HG02623 (cell line): ENCODE measurements around the gene MAPK12.

Source experiments
- ATAC-seq: cut with Tn5 transposase; IDR thresholded peaks from one replicate; pipeline ENCODE4 v1.9.1; 2021; ENCODE audit warnings: moderate library complexity; ENCODE audit not compliant: unreplicated experiment

The MAPK12 gene

GRCh38 chr22:50236731-50237409 lies 24.6 kb downstream of the MAPK12 start:
- ATAC-seq = no peak

DNA sequence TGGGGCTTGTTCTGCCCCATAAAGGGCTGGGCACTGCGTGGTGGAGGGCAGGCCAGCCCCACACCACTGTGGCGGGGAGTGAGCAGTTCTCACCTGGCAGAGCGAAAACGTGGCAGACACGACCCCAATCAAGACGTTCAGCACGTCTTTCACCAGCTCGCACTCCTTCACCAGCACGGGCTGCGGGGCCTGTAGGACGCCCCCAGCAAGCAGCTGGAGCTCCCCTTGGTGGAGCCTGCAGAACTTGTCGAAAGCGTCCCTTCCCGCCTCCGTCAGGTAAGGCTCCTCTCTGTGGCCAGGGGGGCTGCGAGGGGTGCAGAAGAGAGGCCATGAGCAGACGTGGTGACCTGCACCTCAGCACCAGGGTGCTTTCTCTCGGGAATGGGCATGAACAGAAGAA lies 28.3 kb downstream of the MAPK12 start:
- ATAC-seq = no peak

DNA sequence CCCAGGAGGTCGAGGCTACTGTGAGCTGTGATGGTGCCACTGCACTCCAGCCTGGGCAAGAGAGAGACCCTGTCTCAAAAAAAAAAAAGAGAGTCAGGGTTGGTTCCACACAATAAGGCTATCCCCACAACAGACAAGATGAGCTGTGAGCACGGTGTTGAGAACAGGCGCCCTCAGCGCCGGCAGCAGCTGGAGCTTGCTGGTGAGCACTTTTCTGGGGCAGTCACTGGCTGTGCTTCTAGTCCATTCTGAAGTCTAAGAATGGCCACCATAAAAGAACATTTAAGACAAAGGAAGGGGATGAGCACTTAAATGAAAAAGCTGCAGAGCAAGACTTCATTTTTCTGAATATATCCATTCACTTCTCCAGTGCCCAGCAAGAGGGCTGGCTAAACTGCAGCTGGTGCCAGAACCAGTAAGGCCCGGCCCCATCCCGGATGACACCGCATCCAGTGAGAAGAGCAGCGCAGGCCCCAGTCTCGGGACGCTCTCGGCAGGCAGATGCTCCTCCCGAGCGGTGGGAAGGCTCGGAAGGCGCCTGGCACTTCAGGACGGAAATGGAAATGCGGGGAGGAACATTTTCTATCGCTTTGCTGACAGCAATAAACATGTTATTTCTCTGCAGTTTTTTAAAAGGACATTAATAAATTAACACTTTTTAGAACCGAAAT lies 28.9 kb downstream of the MAPK12 start:
- no peak for ATAC-seq

DNA sequence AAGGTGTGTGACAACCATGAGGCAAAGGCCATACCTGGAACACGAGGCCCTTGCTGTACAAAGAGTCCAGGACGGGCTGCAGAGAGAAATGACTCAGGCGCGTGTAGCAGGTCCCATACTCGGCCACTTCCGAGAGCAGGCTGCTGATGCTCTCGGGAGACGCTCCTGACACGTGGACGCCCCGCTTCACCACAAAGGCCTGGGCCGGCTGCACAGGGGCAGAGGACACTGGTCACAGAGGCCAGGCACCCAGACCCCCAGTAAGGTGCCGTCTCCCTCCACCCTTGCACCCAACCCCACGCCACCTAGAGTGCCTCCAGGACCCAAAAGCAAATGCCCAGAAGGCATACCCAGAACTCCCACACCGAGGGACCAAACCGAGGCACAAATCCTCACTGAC lies 32.1 kb downstream of the MAPK12 start:
- ATAC-seq = no peak

- no peak for ATAC-seq
Observed at GRCh38 chr22:50228366-50228765, 33.1 kb downstream of the MAPK12 start.

DNA sequence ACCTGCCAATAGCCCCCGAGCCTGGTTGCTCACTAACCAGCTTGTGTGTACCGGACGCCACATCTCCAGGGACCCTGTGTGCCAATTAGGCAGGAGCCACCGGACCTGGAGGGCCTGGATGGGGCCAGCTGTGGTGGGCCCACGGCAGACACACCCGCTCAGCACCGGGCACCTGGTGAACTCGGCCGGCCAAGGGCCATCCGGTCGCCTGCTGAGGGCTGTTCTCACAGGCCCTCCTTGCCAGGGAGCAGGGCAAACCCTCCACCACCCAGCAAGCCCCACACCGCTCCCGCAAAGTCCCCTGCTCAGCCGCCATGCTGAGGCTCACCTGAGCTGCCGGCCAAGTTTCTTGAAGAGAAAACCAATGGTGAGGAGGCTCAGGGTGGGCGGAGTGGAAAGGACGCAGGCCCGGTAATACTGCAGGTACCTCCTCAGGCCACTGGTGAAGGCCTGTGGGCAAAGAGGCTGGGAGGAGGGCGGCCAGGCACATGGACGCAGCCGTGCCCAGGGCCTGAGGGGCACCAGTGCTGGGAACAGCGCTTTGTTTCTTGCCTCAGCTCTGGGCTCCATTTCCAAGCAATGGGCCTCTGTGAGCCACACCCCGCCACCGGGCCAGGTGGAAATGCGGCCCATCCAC lies 33.8 kb downstream of the MAPK12 start:
- no peak for ATAC-seq

GRCh38 chr22:50226875-50227165 lies 34.7 kb downstream of the MAPK12 start:
- no peak for ATAC-seq

- ATAC-seq = no peak
Observed at GRCh38 chr22:50226063-50226874, 35.2 kb downstream of the MAPK12 start.

DNA sequence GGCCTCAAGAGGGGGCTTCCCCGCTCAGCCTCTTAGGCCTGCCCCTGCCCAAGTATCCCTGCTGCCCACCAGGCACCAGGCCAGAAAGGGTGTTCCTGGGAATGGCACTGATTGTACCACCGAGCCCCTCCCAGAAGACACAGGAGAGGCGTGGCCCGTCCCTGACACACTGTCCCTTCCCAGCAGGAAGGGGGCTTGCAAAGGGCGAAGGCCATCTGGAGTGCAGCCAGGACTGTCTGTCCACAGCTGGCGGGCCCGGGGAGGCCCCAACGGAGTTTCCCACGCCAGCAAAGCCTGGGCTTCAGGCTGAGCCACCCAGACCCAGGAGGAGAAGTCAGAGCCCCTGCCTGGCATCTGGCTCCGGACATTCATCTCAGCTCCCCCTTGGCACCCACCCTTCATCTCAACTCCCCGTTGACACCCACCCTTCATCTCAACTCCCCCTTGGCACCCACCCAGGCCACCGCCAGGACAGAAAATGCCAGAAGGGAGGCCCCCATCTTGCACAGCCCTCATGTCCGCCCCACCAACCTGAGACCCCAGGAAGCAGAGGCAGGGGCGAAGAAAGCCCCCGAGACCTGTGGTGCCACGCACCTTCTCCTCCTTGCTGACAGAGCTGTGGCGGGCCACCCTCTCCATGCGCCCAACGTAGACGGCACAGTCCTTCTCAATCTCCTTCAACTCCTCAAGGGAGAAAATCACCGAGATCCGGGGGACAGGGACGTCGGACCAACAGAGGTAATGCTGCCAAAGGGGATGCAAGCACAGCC lies 36.1 kb downstream of the MAPK12 start:
- ATAC-seq = no peak

GRCh38 chr22:50224071-50224470 lies 37.4 kb downstream of the MAPK12 start:
- ATAC-seq = no peak

DNA sequence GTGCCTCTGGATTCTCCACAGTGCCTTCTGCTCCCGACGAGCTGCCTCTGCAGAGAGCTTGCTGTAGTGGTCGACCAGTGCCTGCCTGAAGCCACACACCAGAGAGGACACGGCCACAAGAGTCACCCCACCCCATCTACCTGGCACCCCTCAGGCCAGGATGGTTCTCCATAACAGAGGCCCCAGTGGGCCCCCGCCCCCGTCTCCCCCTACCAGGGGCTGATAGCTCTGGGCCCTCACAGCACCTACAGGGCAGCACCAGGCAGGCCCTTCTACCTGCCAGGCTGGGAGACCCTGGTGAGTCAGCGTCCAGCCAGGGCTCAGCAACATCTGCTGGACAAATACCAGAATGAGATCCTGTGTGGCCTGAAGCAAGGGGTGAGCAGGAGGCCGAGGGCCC lies 39.0 kb downstream of the MAPK12 start:
- ATAC-seq = no peak

- no peak for ATAC-seq
Observed at GRCh38 chr22:50221410-50222300, 39.8 kb downstream of the MAPK12 start.

GRCh38 chr22:50220603-50221409 lies 40.7 kb downstream of the MAPK12 start:
- no peak for ATAC-seq

DNA sequence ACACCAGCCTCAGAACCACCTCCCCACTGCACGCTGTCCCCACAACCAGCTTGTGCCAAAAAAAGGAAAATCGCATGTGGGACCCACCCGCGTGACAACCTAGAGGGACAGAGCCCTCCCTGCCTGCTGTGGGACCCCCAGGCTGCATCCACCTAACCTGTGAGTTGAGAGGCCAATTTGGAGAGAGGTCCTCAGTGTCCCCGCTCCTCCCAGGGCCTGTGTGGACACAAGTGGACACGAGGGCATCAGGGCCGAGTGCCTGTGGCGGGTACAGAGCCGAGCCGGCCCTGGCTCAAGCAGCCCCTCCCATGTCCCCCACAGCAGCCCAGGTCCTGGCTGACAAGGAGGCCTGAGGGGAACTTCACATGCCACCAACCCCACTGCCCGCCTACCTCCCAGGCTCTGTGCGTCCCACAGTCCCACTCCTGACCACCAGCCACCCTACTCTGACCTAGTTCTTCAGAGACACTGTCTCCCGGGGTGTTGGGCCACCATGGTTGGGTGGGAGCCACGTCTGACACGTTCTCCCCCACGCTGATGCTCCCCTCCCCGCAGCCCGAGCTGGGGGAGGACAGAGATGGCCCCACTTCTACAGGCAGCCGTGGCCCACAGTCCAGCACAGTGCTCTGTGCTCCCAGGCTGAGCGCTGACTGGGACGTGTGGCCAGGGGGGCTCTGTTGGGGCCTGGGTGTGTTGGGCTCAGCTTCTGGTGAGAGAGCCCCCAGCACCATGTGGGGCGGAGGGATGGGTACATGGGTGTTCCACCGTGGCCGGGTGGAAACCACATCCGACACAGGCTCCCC lies 41.5 kb downstream of the MAPK12 start:
- ATAC-seq = no peak

GRCh38 chr22:50218996-50219727 lies 42.3 kb downstream of the MAPK12 start:
- no peak for ATAC-seq

DNA sequence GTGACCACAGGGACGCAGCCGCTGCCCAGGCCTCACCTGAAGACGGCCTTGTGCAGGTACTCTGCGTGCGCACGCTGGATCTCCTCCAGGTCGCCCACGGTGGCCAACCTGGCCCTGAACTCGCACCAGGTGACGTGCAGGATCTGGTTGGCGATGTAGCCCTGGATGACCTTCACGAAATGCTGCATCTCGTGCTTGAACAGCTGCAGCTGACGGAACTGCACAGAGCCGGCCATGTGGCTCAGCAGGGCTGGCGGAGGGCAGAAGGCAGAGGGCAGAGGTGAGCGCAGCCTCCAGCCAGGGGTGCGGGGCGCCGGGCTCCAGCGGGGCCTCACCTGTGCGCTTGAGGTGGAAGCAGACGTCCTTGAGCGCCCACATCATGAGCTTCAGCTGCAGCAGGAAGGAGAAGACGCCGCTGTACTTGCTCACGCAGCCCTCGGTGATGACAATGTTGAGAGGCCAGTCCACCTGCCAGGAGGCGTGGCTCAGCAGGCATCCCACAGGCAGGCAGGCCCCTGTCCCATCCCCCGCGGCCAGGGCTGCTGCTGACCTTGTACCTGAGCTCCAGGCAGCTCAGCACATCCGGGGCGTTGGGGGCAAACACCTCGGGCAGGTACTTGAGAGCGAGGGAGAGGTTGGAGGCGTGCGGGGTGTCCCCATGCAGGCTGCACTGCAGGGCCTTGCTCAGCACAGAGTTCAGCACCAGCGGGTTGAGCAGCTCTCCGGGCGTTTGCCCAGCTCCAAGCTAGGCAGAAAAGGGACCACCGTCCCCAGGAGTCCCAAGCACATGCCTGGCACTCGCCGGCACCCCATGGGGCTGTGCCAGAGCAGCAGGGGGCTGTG lies 43.1 kb downstream of the MAPK12 start:
- no peak for ATAC-seq
